GM19023 (cell line): ENCODE measurements around the gene TBC1D22A.

Experiments used
- ATAC-seq: cut with Tn5 transposase; IDR thresholded peaks from one replicate; pipeline ENCODE4 v1.9.1; 2021; ENCODE audit warnings: mild to moderate bottlenecking, moderate library complexity; ENCODE audit not compliant: unreplicated experiment

Gene TBC1D22A

GRCh38 chr22:46922037-46922436, 159.6 kb downstream of the TBC1D22A start:
- ATAC-seq = no peak

GRCh38 chr22:46923394-46923793, 160.9 kb downstream of the TBC1D22A start:
- ATAC-seq = no peak

GRCh38 chr22:46925818-46926217, 163.4 kb downstream of the TBC1D22A start:
- no peak for ATAC-seq

GRCh38 chr22:46929046-46929709, 166.7 kb downstream of the TBC1D22A start:
- ATAC-seq = no peak

GRCh38 chr22:46929710-46930204, 167.3 kb downstream of the TBC1D22A start:
- ATAC-seq = no peak

- ATAC-seq = no peak
Measured at GRCh38 chr22:46931414-46931813, 169.0 kb downstream of the TBC1D22A start.

- ATAC-seq = no peak
Measured at GRCh38 chr22:46931881-46932280, 169.4 kb downstream of the TBC1D22A start.

- no peak for ATAC-seq
Measured at GRCh38 chr22:46933040-46933930, 170.8 kb downstream of the TBC1D22A start.

- ATAC-seq = no peak
Measured at GRCh38 chr22:46934172-46934745, 171.8 kb downstream of the TBC1D22A start.

GRCh38 chr22:46934746-46935491, 172.5 kb downstream of the TBC1D22A start:
- ATAC-seq = no peak

- ATAC-seq = no peak
Measured at GRCh38 chr22:46935506-46936377, 173.3 kb downstream of the TBC1D22A start.

- ATAC-seq = no peak
Measured at GRCh38 chr22:46936378-46936903, 174.0 kb downstream of the TBC1D22A start.

- no peak for ATAC-seq
Measured at GRCh38 chr22:46937185-46937584, 174.7 kb downstream of the TBC1D22A start.

GRCh38 chr22:46937939-46938338, 175.5 kb downstream of the TBC1D22A start:
- no peak for ATAC-seq

GRCh38 chr22:46941968-46942798, 179.7 kb downstream of the TBC1D22A start:
- no peak for ATAC-seq

- no peak for ATAC-seq
Measured at GRCh38 chr22:46942799-46943785, 180.6 kb downstream of the TBC1D22A start.

GRCh38 chr22:46945481-46945880, 183.0 kb downstream of the TBC1D22A start:
- no peak for ATAC-seq
